Activated naive CD8-positive, alpha-beta T cell treated with anti-CD3 and anti-CD28 coated beads, Interleukin-2, amount 50 U/mL, for 16 hours (primary cell): ENCODE results near the gene C22orf31.
"Not testable (repeated sequence)": the region's sequence is repeated elsewhere in the genome, so short reads cannot be mapped to it uniquely, and the experiment has no call there.

ENCODE experiments used
- DNase-seq: peaks from one replicate; pipeline ENCODE4 v3.0.0-alpha.2; 2020; ENCODE audit warnings: low read depth, low spot score

C22orf31 gene

DNA sequence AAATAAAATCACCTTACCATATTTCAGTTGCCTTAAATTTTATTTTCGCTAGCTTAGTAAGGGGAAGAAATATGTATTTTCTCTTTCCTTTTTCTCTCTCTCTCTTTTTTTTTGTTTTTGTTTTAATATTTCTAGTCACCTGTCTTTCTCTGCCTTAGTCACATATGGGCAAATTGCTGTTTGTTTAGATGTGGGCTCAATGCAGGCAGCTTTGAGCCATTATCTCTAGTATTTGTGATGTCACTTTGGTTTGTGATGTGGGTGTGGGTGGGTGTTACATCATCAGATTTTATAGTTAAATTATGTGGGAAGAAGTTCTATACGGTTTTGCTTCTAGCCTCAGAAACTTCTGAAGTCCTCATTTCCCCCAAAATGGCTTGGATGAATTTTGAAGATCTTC is at the start of gene C22orf31:
TSS of gene C22orf31 (minus strand) at position 59 of the 400 bp plus-strand sequence. CDS start at position 20, 39 bp downstream.
- DNase-seq = no peak

DNA sequence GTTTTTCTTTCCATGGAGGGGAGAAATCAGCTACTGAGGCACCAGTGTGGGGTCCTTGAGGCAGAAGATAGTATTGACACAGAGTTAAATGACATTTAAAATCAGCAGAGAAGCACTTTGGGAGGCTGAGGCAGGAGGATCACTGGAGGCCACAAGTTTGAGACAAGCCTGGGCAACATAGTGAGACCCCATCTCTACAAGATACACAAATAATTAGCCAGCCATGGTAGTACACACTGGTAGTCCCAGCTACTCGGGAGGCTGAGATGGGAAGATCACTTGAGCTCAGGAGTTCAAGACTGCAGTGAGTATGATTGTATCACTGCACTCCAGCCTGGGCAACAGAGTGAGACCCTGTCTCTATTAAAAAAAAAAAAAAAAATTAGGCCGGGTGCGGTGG is 49.3 kb upstream of the C22orf31 start:
- DNase-seq = no peak

DNA sequence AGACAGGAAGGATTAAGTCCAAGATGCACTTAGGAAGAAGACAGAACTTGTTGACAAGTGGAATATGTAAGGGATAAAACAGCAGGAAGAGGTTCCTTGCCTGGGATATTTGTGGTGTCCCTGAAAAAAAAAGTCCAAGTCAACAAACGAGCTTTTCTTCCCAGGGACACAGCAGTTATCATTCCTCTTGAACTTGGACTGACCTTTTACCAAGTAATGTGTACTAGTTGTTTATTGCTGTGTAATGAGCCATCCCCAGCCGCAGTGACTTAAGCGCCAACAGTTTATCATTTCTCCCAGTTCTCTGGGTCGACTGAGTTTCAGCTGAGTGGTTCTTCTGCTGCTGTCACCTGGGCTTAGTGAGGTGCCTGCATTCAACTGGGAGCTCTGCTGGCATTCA is 48.2 kb upstream of the C22orf31 start:
- DNase-seq = no peak

DNA sequence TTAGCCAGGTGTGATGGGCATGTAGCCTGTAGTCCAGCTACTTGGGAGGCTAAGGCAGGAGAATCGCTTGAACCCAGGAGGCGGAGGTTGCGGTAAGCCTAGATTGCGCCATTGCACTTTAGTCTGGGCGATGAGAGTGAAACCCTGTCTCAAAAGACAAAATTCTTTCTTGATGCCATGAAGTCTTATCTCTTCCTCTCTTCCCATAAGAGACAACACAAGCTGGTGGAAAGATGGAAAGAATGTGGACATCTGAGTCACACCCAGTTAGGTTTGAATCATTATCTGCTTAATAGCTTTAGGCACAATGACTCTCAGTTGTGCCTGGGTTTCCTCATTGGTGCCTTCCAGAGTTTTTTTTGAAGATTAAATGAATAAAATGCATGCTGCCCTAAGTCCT is 46.5 kb upstream of the C22orf31 start:
- DNase-seq = no peak

DNA sequence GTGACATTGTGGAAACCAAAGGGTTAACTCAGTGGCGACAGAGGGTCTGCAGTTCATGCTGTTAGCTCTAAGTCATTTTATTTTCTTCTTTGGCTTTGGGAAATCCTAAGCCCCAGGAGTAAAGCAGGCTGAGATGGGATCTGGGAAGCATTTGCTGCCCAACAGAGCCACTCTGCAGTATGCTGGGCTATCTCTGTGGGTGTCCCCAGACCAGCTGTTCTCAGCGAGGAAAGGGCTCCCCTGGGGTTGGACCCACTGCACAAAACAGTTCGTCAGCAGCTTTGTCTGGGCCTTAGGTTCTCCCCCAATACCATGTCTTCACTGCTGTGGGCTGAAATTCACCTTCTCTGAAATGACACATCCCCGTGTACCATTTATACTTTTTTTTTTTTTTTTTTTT is 45.2 kb upstream of the C22orf31 start:
- DNase-seq = no peak

DNA sequence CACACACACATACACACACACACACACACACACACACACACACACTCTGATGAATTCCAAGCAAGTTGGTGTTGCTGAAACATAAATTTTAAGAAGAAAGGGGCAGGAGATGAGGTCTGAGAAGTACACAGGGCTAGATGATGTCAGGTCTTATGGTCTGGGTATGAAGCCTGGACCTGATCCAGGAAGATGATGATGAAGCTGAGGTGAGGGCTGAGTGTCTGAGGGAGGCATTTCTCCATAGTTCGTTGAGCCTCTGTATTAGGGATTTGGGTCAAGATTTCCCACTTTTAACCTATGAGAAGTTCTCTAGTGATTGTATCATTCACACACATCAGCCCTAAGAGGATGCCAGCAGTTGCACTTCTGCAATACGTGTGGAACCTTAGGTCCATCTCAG is 43.8 kb upstream of the C22orf31 start:
- no peak for DNase-seq

DNA sequence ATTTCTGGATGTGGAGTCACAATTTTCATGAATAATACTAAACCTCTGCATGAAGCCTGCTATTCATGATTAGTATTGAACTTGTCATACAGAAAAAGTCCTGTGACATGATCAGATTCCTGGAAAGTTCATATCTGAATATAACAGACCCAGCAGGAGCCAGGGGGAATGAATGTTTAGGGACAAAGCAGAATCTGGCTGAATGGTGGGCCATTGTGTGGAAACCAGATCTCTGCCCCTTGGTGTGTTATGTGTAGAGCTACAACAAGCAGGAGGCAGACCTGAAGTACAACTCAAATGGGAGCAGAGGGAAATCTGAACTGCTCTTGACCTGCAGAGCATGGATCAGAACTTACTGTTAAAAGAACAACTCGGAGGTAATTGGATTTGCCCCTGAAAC is 41.5 kb upstream of the C22orf31 start:
- no peak for DNase-seq

DNA sequence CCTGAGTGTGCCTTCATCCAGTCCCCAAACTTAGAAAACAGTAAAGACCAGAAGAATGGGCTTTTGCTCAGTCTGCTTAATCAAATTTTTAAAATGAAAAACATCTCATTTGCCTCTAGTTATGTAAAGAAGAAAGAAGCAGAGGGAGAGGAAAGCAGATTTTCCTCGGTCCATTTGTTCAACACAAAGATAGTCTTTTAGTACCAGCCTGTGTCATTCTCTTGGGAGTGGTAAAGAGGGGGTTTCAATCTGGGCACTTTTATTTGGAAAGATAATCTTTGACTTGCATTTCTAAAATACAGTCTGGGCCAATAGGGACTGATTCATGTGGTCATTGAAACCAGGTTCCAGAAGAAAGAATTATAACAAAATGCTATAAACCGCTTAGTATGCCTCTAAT is 40.7 kb upstream of the C22orf31 start:
- no peak for DNase-seq

DNA sequence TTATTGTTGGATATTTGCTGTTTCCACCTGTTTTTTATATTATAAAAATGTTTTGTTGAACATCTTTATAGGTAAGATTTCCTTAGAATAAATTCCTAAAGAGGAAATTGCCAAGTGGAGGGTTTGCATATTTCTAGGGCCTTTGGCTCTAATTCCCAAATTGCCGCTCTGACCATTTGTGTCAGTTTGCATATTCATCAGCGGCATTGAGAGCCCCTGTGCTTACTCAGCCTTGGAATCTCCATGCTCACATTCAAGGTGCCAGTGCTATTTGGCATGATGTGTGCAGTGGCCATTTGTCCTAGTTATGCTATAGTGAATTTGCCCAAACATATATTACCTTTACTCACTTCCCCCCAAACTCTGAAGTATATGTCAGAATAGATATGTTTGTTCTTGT is 36.7 kb upstream of the C22orf31 start:
- DNase-seq = no peak

DNA sequence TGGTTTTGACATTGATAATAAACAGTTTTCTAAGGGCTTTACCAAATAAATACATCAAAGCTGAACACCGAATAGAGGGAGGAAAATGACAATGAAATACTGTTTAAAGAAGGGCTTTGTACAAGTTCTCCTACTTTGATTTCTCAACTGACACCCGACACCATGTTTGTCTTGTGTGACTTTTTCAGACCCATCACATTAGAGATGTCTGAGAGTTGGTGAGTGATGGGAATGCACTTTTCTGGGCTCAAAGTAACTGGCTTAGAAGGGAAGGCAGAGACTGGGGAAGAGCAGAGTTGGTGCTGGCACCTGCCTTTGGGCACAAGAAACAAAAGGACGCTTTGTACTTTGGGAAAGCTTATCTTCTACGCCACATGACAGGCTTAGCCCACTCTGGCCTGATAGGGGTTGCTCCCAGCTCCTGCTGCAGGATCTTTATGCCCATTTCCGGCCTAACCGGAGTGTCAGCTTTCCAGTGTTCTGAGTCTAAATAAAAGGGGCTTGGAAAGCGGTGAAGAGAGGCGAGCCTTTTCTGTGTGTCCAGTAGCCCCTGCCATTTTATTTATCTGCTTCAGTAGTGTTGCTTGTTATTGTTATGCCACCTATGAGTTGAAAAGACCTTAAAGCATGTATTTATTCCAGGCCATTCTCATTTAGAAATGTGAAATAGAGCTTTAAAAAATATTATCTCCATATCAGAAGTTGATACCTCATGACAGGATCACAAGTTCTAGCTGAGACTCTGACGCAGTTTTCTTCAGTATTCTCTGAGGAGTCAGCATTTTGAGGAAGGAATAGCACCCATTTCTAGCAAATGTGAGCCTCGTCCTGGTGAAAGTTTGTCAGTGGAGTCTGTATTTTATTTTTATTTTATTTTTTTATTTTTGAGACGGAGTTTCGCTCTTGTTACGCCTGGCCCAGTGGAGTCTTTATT is 35.4 kb upstream of the C22orf31 start:
- DNase-seq = no peak

DNA sequence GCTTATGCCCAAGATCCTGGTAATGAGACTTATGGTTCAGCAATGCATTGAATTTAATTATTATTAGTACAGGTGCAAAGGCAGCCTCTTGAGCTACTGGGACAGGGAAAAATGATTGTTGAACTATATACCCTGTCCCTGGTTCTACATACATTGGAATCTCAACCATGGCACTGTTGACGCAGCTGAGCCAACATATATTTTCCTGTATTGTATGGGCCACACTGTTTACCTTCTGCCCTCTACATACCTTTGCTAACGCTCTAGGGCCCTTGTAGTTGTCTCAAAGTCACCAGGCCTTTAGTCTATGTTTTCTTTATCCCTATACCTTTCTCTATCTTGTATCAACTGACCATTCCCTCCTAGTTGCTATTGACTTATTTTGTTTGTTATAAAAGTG is 33.8 kb upstream of the C22orf31 start:
- DNase-seq = no peak

DNA sequence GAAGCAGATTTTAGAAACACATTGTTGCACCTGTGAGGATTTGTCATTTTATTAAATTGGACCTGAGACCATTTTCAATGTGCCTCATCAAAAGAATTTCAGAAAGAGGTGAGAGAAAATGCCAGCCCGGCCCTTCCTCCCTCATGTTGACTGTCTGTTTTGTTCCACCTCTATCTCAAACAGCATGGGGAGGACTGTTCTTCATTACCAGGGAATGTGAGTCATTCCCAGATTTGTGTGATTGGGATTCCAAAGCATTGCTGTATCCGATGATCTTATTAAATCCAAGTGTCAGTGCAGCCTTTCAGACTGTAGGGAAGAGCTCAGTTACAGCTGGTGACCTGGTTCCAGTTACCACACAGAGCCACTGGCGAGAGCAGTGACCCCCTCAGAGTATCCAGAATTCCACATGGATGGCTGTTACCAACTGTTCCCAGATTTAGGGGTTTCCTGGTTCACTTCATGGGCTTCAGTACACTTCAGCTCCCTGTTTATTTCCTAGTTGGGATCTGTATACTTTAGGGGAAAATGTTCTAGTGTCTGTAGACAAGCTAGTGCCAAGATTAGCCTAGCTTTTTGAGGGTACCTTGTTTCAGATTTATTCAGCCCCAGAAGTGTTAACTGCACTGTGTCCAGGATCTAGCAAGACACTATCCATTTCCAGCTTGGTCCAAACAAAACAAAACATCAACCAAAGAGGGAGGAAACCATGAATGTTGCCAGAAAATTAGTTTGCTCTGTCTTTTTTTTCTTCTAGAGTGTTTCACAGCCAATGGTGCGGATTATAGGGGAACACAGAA is 32.1 kb upstream of the C22orf31 start:
- DNase-seq = no peak

DNA sequence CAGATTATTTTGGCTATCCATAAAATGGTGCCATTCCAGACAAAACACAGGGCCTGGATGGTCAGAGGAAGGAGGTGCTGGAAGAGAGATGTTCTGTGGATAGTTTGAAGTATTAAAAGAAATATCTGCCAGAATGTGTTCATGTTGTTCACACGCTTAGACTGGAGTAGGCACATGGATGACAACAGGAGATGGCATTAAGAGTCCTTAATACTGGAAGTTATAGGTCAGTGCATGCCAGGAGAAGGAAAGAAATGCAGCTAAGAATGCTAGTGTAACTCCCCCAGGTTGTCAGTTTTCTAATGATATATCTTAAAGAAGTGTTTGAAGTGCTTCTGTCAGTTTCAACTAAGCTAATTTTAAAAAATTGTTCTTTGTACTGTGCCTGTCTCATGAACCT is 31.4 kb upstream of the C22orf31 start:
- DNase-seq = no peak

DNA sequence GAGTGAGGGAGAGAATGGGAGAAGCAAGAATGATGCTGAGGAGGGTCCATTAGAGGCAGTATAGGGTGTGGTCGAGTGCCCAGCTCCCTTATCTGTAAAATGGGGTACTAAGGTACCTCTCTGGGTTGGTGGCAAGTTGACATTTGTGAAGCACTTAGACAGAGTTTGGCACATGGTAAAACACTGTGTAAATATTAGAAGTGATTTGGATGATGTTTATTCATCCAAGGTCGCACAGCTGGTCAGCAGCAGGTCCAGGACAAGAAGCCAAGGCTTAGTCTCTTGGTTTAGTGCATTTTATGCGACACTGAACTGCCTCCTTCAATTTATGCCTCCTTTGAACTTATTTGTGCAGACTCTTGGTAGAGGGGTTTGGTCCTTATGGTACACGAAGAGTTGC is 30.6 kb upstream of the C22orf31 start:
- no peak for DNase-seq

DNA sequence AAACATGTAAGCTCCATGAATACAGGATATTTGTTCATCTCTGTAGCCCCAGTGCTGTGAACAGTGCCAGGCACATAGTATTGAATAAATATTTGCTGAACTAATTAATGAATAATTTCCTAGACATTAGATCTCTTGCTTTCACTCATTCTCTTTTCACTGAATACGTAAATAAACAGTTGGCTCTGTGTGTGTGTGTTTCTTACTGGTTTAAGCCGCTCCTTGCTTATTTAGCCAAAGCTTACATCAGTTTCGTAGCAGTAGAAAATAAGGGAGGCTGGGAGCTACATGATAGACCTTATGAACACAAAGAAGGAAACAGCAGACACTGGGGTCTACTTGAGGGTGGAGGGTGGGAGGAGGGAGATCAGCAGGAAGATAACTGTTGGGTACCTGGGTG is 28.4 kb upstream of the C22orf31 start:
- no peak for DNase-seq

DNA sequence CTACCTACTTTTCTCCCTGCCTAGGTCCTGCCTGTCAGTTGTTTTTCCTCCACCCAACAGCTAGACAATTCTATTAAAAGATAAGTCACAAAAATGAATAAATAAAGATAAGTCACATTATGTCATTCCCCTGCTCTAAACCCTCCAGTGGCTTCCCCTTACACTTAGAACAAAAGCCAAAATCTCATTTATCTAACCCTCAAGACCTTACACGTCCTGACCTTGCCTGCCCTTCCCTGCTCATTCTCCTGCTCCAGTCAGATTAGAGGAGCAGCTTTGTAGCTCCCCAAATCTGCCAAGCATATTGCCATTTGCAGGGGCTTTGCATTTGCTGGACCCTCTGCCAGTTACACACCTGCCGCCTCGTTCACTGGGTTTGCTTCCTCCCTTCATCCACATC is 27.9 kb upstream of the C22orf31 start:
- DNase-seq = no peak

DNA sequence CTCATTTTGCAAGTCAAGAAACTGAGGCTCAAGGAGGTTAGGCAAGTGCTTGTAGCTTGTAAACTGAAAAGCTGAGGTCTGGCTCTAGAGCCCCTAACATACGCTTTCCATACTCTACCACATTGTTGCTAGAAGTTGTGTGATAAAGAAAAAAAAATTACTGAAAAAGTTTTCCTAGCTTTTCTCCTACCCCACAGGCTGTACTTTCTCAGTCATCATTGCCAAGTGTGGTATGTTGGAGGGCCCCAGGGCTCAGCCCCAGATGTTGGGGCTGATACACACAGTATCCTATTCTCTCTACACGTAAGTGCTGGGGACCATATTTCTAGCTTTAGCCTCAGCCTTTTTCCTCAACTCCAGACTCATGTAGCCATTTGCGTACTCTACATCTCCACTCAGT is 27.2 kb upstream of the C22orf31 start:
- no peak for DNase-seq

DNA sequence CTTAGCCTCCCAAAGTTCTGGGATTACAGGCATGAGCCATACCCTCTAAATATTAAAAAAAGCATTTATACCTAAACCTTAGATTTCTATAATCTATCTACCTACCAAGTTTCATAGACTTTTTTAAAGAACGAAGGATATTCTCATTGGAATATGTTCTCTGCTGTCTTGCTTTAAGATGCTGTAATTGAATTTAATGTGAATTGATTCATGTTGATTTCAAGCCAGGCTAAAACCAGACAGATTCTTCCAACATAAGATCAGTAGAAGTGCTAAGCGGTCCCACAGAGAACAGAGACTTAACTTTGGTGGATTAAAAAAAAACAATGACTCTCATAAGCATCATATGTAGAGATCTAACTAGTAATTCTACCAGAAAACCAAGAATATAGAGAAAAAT is 25.4 kb upstream of the C22orf31 start:
- DNase-seq = no peak

DNA sequence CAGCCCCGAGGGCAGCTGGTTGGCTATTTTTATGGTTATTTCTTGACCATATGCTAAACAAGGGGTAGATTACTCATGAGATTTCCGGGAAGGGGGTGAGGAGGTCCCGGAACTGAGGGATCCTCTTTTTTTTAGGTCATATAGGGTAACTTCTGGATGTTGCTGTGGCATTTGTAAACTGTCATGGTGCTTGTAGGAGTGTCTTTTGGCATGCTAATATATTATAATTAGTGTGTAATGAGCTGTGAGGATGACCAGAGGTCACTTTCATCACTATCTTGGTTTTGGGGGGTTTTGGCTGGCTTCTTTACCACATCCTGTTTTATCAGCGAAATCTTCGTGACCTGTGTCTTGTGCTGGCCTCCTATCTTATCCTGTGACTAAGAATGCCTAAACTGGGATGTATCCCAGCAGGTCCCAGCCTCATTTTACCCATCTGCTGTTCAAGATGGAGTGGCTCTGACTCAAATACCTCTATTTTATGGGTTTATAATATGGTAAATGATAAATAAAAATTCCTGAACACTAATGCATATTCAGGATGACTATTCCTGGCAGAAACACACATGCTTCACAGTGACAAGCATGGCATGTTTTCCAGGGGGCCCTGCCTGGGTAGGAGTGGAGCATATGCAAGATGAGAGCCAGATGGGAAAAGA is 22.4 kb upstream of the C22orf31 start:
- DNase-seq = no peak

DNA sequence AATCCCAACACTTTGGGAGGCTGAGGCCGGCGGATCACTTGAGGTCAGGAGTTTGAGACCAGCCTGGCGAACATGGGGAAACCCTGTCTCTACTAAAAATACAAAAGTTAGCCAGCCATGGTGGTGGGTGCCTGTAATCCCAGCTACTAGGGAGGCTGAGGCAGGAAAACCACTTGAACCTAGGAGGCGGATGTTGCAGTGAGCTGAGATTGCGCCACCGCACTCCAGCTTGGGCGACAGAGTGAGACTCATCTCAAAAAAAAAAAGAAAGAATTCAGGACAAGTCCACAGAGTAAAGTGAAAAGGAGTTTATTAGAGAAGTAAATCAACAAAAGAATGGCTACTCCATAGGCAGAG is 21.9 kb upstream of the C22orf31 start:
- not testable (repeated sequence) for DNase-seq

DNA sequence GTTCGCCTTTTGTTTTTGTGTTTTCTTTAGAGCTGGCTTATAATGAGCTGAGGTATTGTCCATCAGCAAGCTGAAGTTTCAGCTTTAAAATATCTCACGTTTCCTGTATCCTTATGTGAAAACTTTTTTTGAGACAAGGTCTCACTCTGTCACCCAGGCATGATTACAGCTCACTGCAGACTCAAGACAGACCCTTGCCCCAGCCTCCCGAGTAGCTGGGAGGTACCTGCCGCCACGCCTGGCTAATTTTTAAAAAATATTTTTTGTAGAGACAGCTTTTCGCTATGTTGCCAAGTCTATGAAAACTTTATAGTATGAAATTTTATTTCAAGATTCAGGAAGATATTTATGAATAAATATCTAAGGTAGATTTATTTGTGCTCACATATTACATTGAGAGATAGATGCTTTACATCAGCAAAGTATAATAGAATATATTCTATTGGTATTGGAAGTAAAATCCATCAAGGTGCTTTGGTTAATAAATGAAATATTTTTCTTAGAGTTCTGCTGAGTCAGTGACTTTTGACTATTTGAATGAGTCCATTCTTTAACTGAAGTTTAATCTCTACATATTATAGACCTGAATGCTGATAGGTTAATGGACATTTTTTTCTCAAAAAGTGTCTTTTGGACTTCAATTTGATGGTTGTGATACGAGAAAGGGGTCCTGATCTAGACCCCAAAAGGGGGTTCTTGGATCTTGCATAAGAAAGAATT is 21.4 kb upstream of the C22orf31 start:
- no peak for DNase-seq
